HepG2 (cell line): Measurements from ENCODE around the gene USP24. TPM values are rescaled to one million over a fixed set of nuclear protein-coding genes. Genes with fewer than 3 reads are reported as not detected.

Experiments used
- AHR ChIP-seq: IDR thresholded peaks from 2 replicates; pipeline ENCODE4 v1.6.1; 2018; ENCODE audit warnings: missing genetic modification reagents, missing compliant biosample characterization
- DPF2 ChIP-seq: sonication (generic); formaldehyde crosslinking; IDR thresholded peaks from 2 replicates; pipeline ENCODE4 v1.4.0; 2020; ENCODE audit warnings: mild to moderate bottlenecking, low read depth, missing genetic modification reagents, borderline replicate concordance
- FOSL1 ChIP-seq: sonication (generic); formaldehyde crosslinking; IDR thresholded peaks from 2 replicates; pipeline ENCODE4 v1.9.0; 2021; ENCODE audit warnings: missing genetic modification reagents, borderline replicate concordance
- MATR3 ChIP-seq: sonication (generic); formaldehyde crosslinking; IDR thresholded peaks from 2 replicates; pipeline ENCODE4 v1.4.0; 2020; ENCODE audit warnings: missing genetic modification reagents
- NRL ChIP-seq: sonication (generic); formaldehyde crosslinking; IDR thresholded peaks from 2 replicates; pipeline ENCODE4 v1.5.0; 2020; ENCODE audit warnings: missing genetic modification reagents, mild to moderate bottlenecking, moderate library complexity, borderline replicate concordance
- RXRB ChIP-seq: IDR thresholded peaks from 2 replicates; pipeline ENCODE4 v1.6.1; 2016; ENCODE audit warnings: borderline replicate concordance, missing genetic modification reagents, missing compliant biosample characterization
- STAG1 ChIP-seq: sonication (generic); formaldehyde crosslinking; IDR thresholded peaks from 2 replicates; pipeline ENCODE4 v1.4.0; 2020; ENCODE audit warnings: missing genetic modification reagents
- TCF7 ChIP-seq: sonication (generic); IDR thresholded peaks from 2 replicates; pipeline ENCODE4 v1.6.1; 2016; ENCODE audit warnings: antibody characterized with exemption, low read depth
- ZNF331 ChIP-seq: sonication (generic); formaldehyde crosslinking; IDR thresholded peaks from 2 replicates; pipeline ENCODE4 v1.4.0; 2020; ENCODE audit warnings: missing genetic modification reagents
- ZNF484 ChIP-seq: sonication (generic); formaldehyde crosslinking; IDR thresholded peaks from 2 replicates; pipeline ENCODE4 v1.5.1; 2020; ENCODE audit warnings: mild to moderate bottlenecking, low read depth, missing genetic modification reagents, borderline replicate concordance
- ZNF615 ChIP-seq: sonication (generic); formaldehyde crosslinking; IDR thresholded peaks from 2 replicates; pipeline ENCODE4 v1.5.0; 2020; ENCODE audit warnings: mild to moderate bottlenecking, missing genetic modification reagents, borderline replicate concordance
- ZNF780A ChIP-seq: sonication (generic); formaldehyde crosslinking; IDR thresholded peaks from 2 replicates; pipeline ENCODE4 v1.8.0; 2022; ENCODE audit warnings: mild to moderate bottlenecking, missing genetic modification reagents, moderate library complexity
- ZSCAN25 ChIP-seq: sonication (generic); formaldehyde crosslinking; IDR thresholded peaks from 2 replicates; pipeline ENCODE4 v1.8.0; 2022; ENCODE audit warnings: mild to moderate bottlenecking, missing genetic modification reagents
- polyA plus RNA-seq, 8 experiments: library from polyadenylated mRNA; depleted of rRNA in 3 of 8; stranded (reverse) in 7 of 8; unstranded in 1 of 8; fragments of >200 nt; fragmentation: Illumina TruSeq in 4 of 8; extraction: Trizol in 4 of 8; gene quantifications; 2 replicates each; pipeline versions ENCODE4 v1.2.1 to v1.2.3, GENCODE V29; 2011 to 2016; ENCODE audit warnings: low read depth in 4 of 8, missing spikeins in 1 of 8, mixed read lengths in 1 of 8; ENCODE audit not compliant: insufficient read depth in 1 of 8
- total RNA-seq, 5 experiments: library from RNA; depleted of rRNA; stranded (reverse); fragments of >200 nt; fragmentation: Illumina TruSeq; extraction: Trizol; gene quantifications; 2 replicates each; pipeline ENCODE4 v1.2.3, GENCODE V29; 2016; ENCODE audit warnings: low read depth in 1 of 5
- TF ChIP-seq, protein P1 (sequence below): sonication (generic); formaldehyde crosslinking; IDR thresholded peaks from 2 replicates; pipeline ENCODE4 v1.8.0; 2022; ENCODE audit warnings: missing genetic modification reagents, mild to moderate bottlenecking, moderate library complexity, borderline replicate concordance
- TF ChIP-seq, protein P2 (sequence below): sonication (generic); formaldehyde crosslinking; IDR thresholded peaks from 2 replicates; pipeline ENCODE4 v1.4.0; 2020; ENCODE audit warnings: missing genetic modification reagents
- TF ChIP-seq, protein P3 (sequence below): sonication (generic); formaldehyde crosslinking; IDR thresholded peaks from 2 replicates; pipeline ENCODE4; 2020; ENCODE audit warnings: missing genetic modification reagents, mild to moderate bottlenecking, borderline replicate concordance
- TF ChIP-seq, protein P4 (sequence below), 2 experiments: sonication (generic) in 1 of 2; formaldehyde crosslinking in 1 of 2; IDR thresholded peaks; 2 replicates each; pipeline versions ENCODE4 v1.4.0 to v1.6.1; 2018 to 2020; ENCODE audit warnings: missing genetic modification reagents in 2 of 2, borderline replicate concordance in 1 of 2, low read depth in 1 of 2, mild to moderate bottlenecking in 1 of 2, missing biosample characterization in 1 of 2
- TF ChIP-seq, protein P5 (sequence below): IDR thresholded peaks from 2 replicates; pipeline ENCODE4 v1.6.1; 2018; ENCODE audit warnings: missing genetic modification reagents

Gene USP24
- total and polyA plus RNA-seq, 2 of the 13 experiments (the other 11 are each of a cell fraction or from before 2014, with no cell fraction given) = 18.8 to 47.6 TPM

DNA sequence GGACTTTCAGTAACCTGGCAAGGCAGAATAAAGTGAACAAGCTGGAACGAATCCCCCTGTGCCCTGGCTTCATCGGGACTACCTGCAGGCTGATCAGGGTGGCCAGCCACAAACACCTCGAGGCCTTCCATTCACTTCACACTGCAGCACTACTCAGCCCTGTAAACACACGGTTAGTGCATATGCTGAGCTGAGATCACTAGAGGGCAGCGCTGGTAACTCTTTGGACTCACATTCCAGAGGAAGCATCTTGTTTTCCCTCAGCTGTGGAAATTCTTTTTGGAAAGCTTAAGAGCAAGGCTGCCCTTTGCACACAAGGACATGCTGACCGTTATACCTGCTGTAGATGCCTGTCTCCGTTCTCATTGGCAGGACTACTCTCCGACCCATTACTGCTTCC, 143.7 kb downstream of the USP24 start (continued):
- TF ChIP-seq DPF2 (CRISPR knock-in tag) (no peak), ZNF484 (CRISPR knock-in tag) (no peak), TCF7 (no peak), RXRB (CRISPR knock-in tag) (no peak), MATR3 (CRISPR knock-in tag) (no peak), FOSL1 (CRISPR knock-in tag) (no peak), ZNF780A (CRISPR knock-in tag) (no peak), NRL (CRISPR knock-in tag) (no peak), ZSCAN25 (peak; percentile 89), AHR (CRISPR knock-in tag) (no peak), ZNF615 (CRISPR knock-in tag) (no peak), STAG1 (peak; percentile 55), ZNF331 (CRISPR knock-in tag) (peak; percentile 40; the same call in 1 of the 2 replicates)
- TF ChIP-seq, protein P1, sequence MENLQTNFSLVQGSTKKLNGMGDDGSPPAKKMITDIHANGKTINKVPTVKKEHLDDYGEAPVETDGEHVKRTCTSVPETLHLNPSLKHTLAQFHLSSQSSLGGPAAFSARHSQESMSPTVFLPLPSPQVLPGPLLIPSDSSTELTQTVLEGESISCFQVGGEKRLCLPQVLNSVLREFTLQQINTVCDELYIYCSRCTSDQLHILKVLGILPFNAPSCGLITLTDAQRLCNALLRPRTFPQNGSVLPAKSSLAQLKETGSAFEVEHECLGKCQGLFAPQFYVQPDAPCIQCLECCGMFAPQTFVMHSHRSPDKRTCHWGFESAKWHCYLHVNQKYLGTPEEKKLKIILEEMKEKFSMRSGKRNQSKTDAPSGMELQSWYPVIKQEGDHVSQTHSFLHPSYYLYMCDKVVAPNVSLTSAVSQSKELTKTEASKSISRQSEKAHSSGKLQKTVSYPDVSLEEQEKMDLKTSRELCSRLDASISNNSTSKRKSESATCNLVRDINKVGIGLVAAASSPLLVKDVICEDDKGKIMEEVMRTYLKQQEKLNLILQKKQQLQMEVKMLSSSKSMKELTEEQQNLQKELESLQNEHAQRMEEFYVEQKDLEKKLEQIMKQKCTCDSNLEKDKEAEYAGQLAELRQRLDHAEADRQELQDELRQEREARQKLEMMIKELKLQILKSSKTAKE = no peak
- TF ChIP-seq, protein P2, sequence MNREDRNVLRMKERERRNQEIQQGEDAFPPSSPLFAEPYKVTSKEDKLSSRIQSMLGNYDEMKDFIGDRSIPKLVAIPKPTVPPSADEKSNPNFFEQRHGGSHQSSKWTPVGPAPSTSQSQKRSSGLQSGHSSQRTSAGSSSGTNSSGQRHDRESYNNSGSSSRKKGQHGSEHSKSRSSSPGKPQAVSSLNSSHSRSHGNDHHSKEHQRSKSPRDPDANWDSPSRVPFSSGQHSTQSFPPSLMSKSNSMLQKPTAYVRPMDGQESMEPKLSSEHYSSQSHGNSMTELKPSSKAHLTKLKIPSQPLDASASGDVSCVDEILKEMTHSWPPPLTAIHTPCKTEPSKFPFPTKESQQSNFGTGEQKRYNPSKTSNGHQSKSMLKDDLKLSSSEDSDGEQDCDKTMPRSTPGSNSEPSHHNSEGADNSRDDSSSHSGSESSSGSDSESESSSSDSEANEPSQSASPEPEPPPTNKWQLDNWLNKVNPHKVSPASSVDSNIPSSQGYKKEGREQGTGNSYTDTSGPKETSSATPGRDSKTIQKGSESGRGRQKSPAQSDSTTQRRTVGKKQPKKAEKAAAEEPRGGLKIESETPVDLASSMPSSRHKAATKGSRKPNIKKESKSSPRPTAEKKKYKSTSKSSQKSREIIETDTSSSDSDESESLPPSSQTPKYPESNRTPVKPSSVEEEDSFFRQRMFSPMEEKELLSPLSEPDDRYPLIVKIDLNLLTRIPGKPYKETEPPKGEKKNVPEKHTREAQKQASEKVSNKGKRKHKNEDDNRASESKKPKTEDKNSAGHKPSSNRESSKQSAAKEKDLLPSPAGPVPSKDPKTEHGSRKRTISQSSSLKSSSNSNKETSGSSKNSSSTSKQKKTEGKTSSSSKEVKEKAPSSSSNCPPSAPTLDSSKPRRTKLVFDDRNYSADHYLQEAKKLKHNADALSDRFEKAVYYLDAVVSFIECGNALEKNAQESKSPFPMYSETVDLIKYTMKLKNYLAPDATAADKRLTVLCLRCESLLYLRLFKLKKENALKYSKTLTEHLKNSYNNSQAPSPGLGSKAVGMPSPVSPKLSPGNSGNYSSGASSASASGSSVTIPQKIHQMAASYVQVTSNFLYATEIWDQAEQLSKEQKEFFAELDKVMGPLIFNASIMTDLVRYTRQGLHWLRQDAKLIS (CRISPR knock-in tag) = no peak
- TF ChIP-seq, protein P3, sequence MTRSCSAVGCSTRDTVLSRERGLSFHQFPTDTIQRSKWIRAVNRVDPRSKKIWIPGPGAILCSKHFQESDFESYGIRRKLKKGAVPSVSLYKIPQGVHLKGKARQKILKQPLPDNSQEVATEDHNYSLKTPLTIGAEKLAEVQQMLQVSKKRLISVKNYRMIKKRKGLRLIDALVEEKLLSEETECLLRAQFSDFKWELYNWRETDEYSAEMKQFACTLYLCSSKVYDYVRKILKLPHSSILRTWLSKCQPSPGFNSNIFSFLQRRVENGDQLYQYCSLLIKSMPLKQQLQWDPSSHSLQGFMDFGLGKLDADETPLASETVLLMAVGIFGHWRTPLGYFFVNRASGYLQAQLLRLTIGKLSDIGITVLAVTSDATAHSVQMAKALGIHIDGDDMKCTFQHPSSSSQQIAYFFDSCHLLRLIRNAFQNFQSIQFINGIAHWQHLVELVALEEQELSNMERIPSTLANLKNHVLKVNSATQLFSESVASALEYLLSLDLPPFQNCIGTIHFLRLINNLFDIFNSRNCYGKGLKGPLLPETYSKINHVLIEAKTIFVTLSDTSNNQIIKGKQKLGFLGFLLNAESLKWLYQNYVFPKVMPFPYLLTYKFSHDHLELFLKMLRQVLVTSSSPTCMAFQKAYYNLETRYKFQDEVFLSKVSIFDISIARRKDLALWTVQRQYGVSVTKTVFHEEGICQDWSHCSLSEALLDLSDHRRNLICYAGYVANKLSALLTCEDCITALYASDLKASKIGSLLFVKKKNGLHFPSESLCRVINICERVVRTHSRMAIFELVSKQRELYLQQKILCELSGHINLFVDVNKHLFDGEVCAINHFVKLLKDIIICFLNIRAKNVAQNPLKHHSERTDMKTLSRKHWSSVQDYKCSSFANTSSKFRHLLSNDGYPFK = no peak
- TF ChIP-seq, protein P4, sequence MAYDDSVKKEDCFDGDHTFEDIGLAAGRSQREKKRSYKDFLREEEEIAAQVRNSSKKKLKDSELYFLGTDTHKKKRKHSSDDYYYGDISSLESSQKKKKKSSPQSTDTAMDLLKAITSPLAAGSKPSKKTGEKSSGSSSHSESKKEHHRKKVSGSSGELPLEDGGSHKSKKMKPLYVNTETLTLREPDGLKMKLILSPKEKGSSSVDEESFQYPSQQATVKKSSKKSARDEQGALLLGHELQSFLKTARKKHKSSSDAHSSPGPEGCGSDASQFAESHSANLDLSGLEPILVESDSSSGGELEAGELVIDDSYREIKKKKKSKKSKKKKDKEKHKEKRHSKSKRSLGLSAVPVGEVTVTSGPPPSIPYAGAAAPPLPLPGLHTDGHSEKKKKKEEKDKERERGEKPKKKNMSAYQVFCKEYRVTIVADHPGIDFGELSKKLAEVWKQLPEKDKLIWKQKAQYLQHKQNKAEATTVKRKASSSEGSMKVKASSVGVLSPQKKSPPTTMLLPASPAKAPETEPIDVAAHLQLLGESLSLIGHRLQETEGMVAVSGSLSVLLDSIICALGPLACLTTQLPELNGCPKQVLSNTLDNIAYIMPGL (CRISPR knock-in tag; IDR thresholded peaks at IDR 0.05; ENCODE audit: borderline replicate concordance in 1 of 2, low read depth in 1 of 2) = 0 out of 4 replicates have a peak, but pooled peaks have one; percentile 28 to 32
- TF ChIP-seq, protein P5, sequence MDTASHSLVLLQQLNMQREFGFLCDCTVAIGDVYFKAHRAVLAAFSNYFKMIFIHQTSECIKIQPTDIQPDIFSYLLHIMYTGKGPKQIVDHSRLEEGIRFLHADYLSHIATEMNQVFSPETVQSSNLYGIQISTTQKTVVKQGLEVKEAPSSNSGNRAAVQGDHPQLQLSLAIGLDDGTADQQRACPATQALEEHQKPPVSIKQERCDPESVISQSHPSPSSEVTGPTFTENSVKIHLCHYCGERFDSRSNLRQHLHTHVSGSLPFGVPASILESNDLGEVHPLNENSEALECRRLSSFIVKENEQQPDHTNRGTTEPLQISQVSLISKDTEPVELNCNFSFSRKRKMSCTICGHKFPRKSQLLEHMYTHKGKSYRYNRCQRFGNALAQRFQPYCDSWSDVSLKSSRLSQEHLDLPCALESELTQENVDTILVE = no peak
